NT2/D1 (cell line): ENCODE data around the gene GINS3.

Source experiments
- DNase-seq: peaks from one replicate; pipeline ENCODE4 v3.0.0-alpha.2; 2011; ENCODE audit warnings: low read depth, low spot score
- H3K27me3 ChIP-seq: 2 replicates; pipeline ENCODE4 v1.6.0; 2011; ENCODE audit warnings: mild to moderate bottlenecking; ENCODE audit not compliant: insufficient read length, insufficient read depth
- H3K36me3 ChIP-seq: 2 replicates; pipeline ENCODE4 v1.6.1; 2011; ENCODE audit warnings: mild to moderate bottlenecking, low read length, mixed read lengths; ENCODE audit not compliant: insufficient read depth, insufficient read length
- H3K4me1 ChIP-seq: 2 replicates; pipeline ENCODE4 v1.5.1; 2011; ENCODE audit not compliant: insufficient read depth, insufficient read length
- H3K4me3 ChIP-seq: 2 replicates; pipeline ENCODE4 v1.5.1; 2011; ENCODE audit warnings: low read depth; ENCODE audit not compliant: insufficient read length
- H3K9ac ChIP-seq: 2 replicates; pipeline ENCODE4 v1.6.0; 2011; ENCODE audit warnings: low read depth; ENCODE audit not compliant: insufficient read length
- H3K9me3 ChIP-seq: 2 replicates; pipeline ENCODE4 v1.5.1; 2011; ENCODE audit warnings: mild to moderate bottlenecking, low read length; ENCODE audit not compliant: insufficient read depth
- SUZ12 ChIP-seq: IDR thresholded peaks from 2 replicates; pipeline ENCODE4 v1.6.1; 2011; ENCODE audit not compliant: insufficient read length, insufficient read depth; ENCODE audit errors: extremely low read depth
- YY1 ChIP-seq: IDR thresholded peaks from 2 replicates; pipeline ENCODE4 v1.6.1; 2011; ENCODE audit not compliant: insufficient read length, insufficient read depth
- ZNF274 ChIP-seq: IDR thresholded peaks from 2 replicates; pipeline ENCODE4 v1.6.1; 2011; ENCODE audit warnings: mild to moderate bottlenecking, low read depth, low read length

GINS3 gene

DNA sequence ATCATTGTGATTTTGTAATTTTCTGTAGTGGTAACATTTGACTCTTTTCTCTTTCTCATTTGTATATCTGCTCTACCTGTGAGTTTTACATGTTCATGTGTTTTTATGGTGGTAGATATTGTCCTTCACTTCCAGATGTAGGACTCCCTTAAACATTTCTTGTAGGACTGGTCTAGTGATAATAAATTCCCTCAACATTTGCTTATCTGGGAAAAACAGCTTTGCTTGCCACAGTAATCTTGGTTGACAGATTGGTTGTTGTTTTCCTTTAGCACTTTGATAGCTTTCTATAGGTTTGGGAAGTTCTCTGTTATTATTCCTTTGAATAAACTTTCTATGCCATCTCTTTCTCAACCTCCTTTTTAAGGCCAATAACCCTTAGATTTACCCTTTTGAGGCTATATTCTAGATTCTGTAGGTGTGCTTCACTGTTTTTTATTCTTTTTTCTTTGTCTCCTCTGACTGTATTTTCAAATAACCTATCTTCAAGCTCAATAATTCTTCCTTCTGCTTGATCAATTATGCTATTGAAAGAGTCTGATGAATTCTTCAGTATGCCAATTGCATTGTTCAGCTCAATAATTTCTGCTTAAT, 32.1 kb upstream of the GINS3 start:
- Histone ChIP-seq H3K4me3 (no peak overlapping the region), H3K4me1 (no peaks in the 10 kb centered on the region), H3K27me3 (no peaks in the 10 kb centered on the region), H3K36me3 (no peaks in the 10 kb centered on the region), H3K9ac (no peak overlapping the region), H3K9me3 (peaks cover 20% of the 10 kb centered on the region)
- no peak for DNase-seq
- no peak for TF ChIP-seq ZNF274
- no peak for TF ChIP-seq SUZ12
- TF ChIP-seq YY1 = no peak

DNA sequence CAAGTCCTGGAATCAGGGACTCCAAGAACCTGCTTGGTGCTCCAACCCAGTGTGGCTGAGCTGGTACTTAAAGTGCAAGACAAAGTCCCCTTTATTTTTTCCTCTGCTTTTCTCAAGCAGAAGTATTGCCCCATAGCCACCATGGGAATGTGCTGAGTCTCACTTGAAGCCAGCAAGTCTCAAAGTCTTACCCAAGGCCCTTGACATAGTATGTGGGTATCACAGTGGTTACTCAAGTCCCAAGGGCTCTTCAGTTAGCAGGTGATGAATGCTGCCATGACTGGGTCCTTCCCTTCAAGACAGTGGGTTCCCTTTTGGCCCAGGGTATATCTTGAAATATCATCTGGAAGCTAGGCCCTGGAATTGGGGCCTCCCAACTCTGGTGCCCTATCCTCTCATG, 30.5 kb upstream of the GINS3 start:
- peaks cover 20% of the 10 kb centered on the region for H3K9me3 ChIP-seq
- no peak overlapping the region for H3K4me3 ChIP-seq
- H3K9ac ChIP-seq = no peak overlapping the region
- TF ChIP-seq SUZ12 (no peak), YY1 (no peak)
- no peaks in the 10 kb centered on the region for H3K4me1 ChIP-seq
- no peak for DNase-seq
- no peaks in the 10 kb centered on the region for H3K36me3 ChIP-seq
- no peaks in the 10 kb centered on the region for H3K27me3 ChIP-seq

DNA sequence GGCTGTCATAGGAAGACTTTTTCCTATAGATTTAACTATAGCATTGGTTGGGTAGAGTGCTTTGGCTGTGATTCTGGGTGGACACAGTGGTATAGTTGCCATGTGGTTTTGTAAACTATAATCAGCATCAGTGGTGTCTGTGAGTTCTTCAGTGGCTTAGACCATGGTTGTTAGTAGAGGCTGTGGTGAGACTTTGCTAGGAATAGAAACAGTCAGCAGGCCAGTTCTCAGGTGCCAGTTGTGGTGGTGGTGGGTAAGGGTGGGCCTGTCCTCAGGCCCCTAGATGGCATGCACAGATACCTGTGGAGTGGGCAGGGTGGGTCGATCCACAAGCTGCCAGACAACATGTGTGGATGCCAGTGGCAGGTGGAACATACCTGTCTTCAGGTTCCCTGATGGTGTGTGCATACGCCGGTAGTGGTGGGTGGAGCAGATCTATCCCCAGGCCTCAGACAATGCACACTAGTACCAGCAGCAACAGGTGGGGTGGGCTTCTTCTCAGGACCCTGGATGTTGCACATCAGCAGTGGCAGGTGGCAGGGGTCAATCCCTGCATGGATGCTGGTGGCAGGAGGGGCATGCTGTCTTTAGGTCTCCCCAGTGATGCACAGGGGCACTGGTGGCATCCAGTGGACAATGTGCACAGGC, 28.4 kb upstream of the GINS3 start:
- TF ChIP-seq ZNF274 (no peak), SUZ12 (no peak), YY1 (no peak)
- H3K36me3 ChIP-seq = no peaks in the 10 kb centered on the region
- no peaks in the 10 kb centered on the region for H3K27me3 ChIP-seq
- no peak overlapping the region for H3K9ac ChIP-seq
- DNase-seq = no peak
- peaks cover 20% of the 10 kb centered on the region for H3K9me3 ChIP-seq
- no peak overlapping the region for H3K4me3 ChIP-seq
- no peaks in the 10 kb centered on the region for H3K4me1 ChIP-seq

DNA sequence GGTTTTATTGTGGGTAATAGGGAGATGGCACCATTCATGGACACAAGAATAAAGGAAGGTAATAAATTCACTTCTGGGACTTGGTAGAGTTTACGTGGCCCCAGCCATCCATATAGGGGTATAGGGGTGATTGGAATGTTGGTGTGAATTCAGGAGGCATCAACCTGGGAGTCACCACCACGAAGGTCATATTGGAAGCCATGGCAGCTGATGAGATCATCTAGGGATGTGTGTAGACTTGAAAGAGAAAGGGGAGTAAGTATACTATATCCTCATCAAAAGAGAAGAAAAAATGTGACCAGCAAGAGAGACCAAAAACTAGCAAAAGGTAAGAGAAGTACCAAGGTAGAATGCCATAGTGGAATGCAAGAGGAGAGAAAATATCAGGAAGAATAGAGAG, 26.6 kb upstream of the GINS3 start:
- Histone ChIP-seq H3K9ac (no peak overlapping the region), H3K36me3 (no peaks in the 10 kb centered on the region)
- DNase-seq = no peak

DNA sequence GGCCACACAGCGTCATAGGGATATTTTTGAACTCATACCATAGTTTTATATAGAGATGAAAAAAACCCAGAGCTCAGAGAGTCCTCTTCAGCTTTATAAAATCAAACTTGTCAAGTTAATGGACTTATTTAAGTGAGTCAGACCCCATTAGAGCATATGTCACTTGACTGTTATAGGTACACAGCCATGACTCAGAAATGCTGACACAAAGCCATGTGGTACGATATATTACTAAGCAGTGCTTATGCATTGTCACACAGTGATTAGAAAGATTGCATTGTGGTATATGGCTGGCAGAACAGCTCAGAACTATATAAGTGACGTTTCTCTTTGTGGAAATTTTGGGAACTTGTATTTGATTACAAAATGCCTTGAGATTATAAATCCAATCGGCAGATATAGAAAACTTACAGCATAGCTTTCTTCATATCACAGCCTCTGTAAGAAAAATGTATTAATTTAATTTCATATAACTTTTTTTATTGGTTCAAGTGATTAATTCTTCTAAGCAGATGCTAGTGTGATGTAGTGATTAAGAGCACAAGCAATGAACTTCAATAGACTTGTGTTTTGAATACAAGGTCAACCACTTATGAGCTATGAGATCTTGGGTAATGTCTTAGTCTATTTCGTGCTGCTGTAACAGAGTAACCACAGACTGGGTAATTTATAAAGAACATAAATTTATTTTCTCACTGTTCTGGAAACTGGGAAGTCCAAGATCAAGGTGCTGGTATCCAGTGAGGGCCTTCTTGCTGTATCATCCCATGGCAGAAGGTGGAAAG, 25.8 kb upstream of the GINS3 start:
- TF ChIP-seq YY1 = no peak
- no peak for TF ChIP-seq SUZ12
- no peak for TF ChIP-seq ZNF274
- Histone ChIP-seq H3K9me3 (no peaks in the 10 kb centered on the region), H3K36me3 (no peaks in the 10 kb centered on the region), H3K9ac (no peak overlapping the region), H3K4me1 (no peaks in the 10 kb centered on the region), H3K27me3 (no peaks in the 10 kb centered on the region), H3K4me3 (no peak overlapping the region)
- no peak for DNase-seq

More for the DNA sequence above, 26.6 kb upstream of the GINS3 start:
- peaks cover 7% of the 10 kb centered on the region for H3K9me3 ChIP-seq
- H3K27me3 ChIP-seq = no peaks in the 10 kb centered on the region
- H3K4me1 ChIP-seq = no peaks in the 10 kb centered on the region
- TF ChIP-seq YY1 (no peak), SUZ12 (no peak), ZNF274 (no peak)
- H3K4me3 ChIP-seq = no peak overlapping the region

DNA sequence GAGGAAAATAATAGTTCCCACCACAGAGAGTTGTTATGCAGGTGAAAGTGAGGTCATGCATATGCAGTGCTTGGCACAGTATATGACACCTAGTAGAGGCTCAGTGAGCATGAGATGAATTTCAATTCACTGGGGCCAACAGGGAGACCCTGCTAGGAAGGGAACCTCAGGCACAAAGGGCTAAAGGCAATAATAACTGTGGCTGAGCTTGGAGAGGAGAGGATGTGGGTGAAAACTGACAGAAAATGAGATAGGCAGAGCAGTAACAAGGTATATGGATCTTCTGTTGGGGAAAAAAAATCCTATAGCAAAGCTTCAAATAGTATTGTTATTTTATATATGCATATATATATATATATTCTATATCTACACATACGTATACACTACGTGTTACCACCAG, 25.0 kb upstream of the GINS3 start:
- Histone ChIP-seq H3K9me3 (no peaks in the 10 kb centered on the region), H3K36me3 (no peaks in the 10 kb centered on the region), H3K4me1 (no peaks in the 10 kb centered on the region), H3K27me3 (no peaks in the 10 kb centered on the region), H3K4me3 (no peak overlapping the region), H3K9ac (no peak overlapping the region)
- TF ChIP-seq ZNF274 (no peak), SUZ12 (no peak), YY1 (no peak)
- no peak for DNase-seq

DNA sequence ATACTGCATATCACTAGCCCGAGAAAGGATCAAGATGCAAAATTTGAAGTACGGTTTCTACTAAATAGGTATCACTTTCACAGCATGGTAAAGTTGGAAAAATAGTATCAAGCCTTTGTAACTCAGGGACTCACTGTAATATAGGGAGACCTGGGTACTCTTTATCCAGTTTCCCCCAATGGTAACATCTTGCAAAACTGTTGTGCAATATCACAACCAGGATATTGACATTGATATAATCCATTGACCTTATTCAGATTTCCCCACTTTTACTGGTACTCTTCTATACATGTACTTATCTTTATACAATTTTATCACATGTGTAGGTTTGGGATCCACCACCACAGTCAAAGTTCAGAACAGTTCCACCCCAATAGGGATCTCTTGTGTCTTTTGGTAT, 20.4 kb upstream of the GINS3 start:
- no peaks in the 10 kb centered on the region for H3K4me1 ChIP-seq
- H3K27me3 ChIP-seq = no peaks in the 10 kb centered on the region
- H3K9ac ChIP-seq = no peak overlapping the region
- no peak overlapping the region for H3K4me3 ChIP-seq
- no peak for DNase-seq
- TF ChIP-seq YY1 (no peak), SUZ12 (no peak), ZNF274 (no peak)
- H3K9me3 ChIP-seq = no peaks in the 10 kb centered on the region
- no peaks in the 10 kb centered on the region for H3K36me3 ChIP-seq
